Erythroblast (primary cell): ENCODE data around the gene ENTPD2.

ENCODE experiments used
- GATA1 ChIP-seq: IDR thresholded peaks from 2 replicates; pipeline ENCODE4 v1.6.1; 2011; ENCODE audit warnings: low read depth, mild to moderate bottlenecking, control low read depth, low read length, moderate library complexity
- POLR2A ChIP-seq: IDR thresholded peaks from 2 replicates; pipeline ENCODE4 v1.6.1; 2011; ENCODE audit warnings: mild to moderate bottlenecking, low read length

- TF ChIP-seq POLR2A (no peak), GATA1 (no peak)
Measured at GRCh38 chr9:137000177-137000930, 53.5 kb downstream of the ENTPD2 start.
